Astrocyte of the hippocampus (primary cell): ENCODE measurements around the gene SLC16A7.

Experiments
- DNase-seq: peaks from one replicate; pipeline ENCODE4 v3.0.0; 2011; ENCODE audit warnings: low read depth, low spot score

The SLC16A7 gene

DNA sequence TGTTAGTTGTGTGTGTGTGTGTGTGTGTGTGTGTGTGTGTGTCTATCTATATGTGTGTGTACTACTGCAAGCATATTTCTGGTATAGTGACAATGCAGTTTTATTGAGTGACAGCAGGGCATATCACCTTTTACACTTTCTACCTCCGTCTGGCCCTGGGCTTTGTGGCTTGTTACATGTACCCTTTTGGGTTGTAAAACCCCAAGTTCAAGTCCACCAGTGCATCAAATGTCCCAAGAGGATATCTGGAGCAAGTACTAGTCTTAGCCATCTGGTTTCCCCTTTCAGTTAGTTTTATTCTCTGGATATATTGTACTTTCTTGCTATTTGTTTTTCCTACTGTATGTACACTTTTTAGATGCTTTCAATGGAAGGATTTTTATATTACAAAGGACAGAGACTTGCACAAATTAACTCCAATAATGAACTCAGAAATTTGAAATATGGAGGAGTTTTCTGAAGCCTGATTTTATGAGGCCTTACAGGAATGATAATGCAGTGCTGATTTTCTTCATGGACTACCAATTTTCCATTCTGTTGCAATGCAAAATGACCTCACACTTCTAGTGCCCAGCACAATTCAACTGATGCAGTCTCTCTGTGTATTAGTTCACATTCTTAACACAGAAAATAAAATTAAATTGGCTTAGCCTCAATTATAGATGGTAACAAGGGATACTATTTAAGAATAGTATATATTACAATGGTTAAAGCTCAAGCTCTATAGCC lies 29.1 kb downstream of the SLC16A7 start:
- DNase-seq, result no peak

- no peak for DNase-seq
Observed at GRCh38 chr12:59626382-59626781, 30.6 kb downstream of the SLC16A7 start.

DNA sequence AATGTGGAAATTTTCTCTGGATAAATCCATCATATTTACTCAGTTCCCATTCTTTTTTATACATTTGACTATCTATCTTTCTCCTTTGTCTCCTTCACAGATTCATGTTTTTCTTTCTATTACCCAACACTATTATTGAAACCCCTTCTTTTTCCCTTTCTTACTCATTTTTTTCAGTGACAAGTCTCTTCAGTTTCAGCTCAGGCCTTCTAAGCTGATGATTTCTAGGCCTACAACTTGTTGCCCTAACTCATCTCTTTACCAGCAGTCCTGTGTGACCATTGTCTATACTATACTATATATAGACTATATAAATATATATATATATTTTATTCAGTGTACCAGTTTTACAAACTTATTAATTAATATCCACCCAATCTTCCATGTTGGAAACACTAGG lies 31.8 kb downstream of the SLC16A7 start:
- DNase-seq, result no peak

DNA sequence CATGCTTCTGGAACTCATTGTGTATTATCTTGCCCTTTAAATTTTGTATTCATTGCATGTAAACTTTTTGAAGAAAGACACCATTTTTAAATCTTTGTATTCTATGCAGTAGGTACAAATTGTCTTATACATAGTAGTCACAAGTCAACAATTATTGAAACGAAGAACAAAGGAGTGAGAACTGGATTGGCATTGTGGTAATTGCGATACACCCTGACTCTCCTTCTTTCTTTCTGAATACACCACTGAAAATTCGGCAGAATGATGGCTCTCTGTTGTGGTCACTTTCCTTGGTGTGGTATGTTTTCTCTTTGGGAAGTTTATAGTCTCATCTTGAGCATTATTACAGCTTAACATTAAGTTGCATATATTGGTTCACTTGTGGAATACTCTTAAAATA lies 34.1 kb downstream of the SLC16A7 start:
- DNase-seq, result no peak

- no peak for DNase-seq
Observed at GRCh38 chr12:59632408-59632807, 36.6 kb downstream of the SLC16A7 start.

- DNase-seq, result no peak
Observed at GRCh38 chr12:59634254-59634653, 38.4 kb downstream of the SLC16A7 start.

DNA sequence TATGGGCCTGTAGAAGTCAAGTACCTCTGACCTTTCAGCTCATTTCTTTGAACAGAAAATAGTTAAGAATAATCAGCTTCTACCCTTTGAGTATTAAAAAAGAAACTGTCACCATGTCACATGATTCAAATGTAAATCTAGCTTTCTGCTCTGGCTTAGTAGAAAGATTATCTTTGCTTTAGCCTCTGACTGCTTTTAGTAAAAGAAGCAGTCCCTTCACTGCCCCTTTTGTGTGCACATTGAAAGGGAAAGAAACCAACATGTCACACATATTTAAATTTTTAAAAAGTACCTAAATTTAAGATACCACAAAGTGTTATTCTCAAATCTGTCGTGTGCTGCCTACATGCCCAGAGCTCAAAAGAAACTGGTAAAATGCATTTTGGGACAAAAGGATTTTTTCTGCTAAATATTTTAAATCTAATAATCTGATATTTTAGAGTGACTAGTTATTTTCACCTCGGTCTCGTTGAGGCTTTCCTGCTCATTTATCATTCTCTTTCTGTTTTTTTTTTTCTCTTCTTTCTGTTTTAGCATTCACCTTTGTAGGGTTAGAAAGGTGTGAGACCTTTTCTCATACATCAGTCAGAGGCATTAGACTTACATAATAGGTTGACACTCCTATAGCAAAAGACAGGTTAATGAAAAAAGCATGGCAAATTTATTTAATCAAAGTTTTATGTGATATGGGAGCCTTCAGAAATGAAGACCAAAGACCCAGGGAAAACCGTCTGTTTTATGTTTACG lies 41.3 kb downstream of the SLC16A7 start:
- no peak for DNase-seq

- DNase-seq, result no peak
Observed at GRCh38 chr12:59637692-59638070, 41.9 kb downstream of the SLC16A7 start.

- DNase-seq, result peak; percentile 13
Observed at GRCh38 chr12:59643550-59643949, 47.7 kb downstream of the SLC16A7 start.

GRCh38 chr12:59645242-59645641 lies 49.4 kb downstream of the SLC16A7 start:
- DNase-seq, result no peak

- DNase-seq, result no peak
Observed at GRCh38 chr12:59646636-59647035, 50.8 kb downstream of the SLC16A7 start.

GRCh38 chr12:59649203-59649602 lies 53.4 kb downstream of the SLC16A7 start:
- DNase-seq, result peak; percentile 7

DNA sequence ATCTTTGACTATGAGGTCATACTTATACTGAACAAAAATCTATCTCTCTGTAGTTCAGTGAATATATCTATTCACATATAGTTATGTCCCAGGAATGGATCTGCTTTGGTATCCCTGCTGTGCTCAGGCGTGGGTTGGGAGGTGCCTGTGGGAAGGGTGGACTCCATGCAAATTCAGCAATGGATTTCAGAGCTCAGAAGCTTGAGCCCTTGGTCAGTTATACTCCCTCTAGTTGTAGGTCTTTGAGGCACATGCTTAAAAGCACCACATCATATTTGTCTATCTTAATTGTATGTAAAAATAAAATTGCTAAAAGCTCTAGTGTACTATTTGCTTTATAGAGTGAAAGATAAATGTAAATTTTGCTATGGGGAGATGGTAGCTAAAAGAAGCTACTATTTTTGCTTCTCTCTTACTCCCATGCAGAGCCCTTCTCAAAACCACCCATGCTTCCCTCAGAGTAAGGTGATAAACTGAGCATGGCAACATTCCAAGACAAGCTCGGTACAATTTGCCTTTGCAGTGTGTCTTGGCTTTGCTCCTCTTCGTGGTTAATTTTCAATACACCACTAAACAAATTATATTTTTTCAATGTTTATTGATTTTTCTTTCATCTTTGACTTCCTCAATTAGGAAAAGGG lies 54.9 kb downstream of the SLC16A7 start:
- peak; percentile 42 for DNase-seq

DNA sequence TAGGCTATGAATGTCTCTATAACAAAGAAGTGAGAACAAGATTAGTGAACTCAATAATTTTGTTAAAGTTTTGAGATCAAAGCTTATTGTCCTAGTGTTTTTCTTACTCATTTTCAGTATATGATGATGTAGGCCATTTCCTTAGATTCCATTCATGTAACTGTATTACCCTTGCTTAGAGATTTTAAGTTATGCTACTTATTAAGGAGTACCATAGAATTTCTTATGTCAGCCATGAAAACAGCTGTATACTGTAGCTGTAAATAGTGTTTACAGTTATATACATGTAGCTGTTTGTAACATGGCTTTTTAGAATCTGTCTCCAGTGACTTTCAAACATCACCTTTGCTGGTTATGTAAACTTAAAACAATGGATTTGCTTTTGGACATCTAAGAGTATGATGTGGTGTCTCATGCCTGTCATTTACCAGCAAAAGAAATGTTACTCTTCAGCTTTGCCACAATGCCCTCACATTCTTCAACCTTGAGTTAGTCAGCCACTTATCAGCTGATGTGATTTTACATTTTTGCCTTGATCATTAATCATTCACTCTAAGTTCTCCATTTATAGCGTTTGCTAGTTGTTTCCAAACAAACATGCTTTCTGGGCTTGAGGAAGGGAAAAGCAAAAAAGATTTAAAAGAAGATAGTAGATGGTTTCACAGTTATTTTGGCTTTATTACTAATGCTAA lies 55.5 kb downstream of the SLC16A7 start:
- DNase-seq, result peak; percentile 56

GRCh38 chr12:59652130-59652529 lies 56.3 kb downstream of the SLC16A7 start:
- DNase-seq, result no peak

- DNase-seq, result no peak
Observed at GRCh38 chr12:59654061-59654460, 58.2 kb downstream of the SLC16A7 start.

GRCh38 chr12:59657266-59657665 lies 61.4 kb downstream of the SLC16A7 start:
- DNase-seq, result peak; percentile 64

DNA sequence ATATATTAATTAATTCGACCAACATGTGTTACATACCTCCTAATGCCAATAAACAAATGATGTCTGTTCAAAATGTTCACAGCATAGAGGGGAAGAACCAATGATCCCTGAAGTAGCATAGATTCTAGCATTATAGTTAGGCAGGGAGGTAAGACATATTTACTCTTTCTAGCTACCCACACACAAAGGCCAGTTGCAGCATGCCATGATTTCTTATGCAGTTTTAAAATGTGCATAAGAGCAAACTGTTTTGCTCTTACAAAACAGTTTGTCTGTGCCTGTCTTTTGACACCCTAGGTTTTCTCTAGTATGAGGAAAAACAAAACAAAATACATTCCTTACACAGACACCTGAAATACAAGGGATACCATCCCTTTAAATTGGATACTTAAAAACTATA lies 61.9 kb downstream of the SLC16A7 start:
- DNase-seq, result no peak

- DNase-seq, result no peak
Observed at GRCh38 chr12:59660148-59660547, 64.3 kb downstream of the SLC16A7 start.

GRCh38 chr12:59660921-59661597 lies 65.2 kb downstream of the SLC16A7 start:
- DNase-seq, result no peak

- no peak for DNase-seq
Observed at GRCh38 chr12:59664495-59664894, 68.7 kb downstream of the SLC16A7 start.

DNA sequence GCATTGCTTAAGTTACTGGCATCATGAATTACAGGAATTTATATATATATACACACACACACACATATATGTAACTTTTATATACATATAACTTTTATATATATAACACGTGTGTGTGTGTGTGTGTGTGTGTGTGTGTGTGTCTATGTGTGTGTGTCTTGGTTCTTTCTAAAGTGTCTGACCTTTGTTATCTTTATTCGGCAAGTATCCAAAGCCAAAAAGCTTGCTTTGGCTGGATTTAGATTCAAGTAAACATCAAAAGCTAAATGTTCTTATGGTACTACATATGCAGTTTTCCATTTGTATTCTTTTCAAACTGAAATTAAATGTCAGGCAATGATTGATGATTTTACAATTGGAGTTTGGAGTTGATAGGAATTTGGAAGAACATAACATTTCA lies 69.9 kb downstream of the SLC16A7 start:
- DNase-seq, result no peak
